Measurements from ENCODE around the gene APOC4. TPM values are rescaled to one million over a fixed set of nuclear protein-coding genes. Genes with fewer than 3 reads are reported as not detected.

APOC4 gene, protein sequence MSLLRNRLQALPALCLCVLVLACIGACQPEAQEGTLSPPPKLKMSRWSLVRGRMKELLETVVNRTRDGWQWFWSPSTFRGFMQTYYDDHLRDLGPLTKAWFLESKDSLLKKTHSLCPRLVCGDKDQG
- not detected in 2 replicates for total RNA-seq

DNA sequence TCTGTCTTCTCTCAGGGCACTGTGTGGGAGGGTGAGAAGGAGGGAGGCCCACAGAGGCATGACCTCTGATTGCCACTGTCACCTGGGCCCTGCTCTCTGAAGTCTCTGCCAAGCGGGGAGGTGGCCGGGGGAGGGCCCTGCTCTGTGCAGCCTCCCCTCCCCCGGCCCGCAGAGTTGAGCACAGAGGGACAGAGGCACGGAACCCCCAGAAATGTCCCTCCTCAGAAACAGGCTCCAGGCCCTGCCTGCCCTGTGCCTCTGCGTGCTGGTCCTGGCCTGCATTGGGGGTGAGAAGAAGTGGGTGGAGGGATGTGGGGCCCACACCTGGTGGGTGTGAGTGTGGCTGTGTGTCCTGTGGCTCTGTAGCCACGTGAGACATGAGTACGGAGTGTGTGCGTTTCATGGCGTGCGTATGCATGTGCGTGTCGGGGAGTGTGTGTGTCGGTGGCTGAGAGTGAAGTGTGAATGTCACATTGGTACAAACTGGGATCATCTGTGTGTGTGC lies at the start of gene APOC4:
APOC4 (plus strand) TSS at position 171 of the 505 bp plus-strand sequence; CDS start at position 212, 41 bp downstream.

DNA sequence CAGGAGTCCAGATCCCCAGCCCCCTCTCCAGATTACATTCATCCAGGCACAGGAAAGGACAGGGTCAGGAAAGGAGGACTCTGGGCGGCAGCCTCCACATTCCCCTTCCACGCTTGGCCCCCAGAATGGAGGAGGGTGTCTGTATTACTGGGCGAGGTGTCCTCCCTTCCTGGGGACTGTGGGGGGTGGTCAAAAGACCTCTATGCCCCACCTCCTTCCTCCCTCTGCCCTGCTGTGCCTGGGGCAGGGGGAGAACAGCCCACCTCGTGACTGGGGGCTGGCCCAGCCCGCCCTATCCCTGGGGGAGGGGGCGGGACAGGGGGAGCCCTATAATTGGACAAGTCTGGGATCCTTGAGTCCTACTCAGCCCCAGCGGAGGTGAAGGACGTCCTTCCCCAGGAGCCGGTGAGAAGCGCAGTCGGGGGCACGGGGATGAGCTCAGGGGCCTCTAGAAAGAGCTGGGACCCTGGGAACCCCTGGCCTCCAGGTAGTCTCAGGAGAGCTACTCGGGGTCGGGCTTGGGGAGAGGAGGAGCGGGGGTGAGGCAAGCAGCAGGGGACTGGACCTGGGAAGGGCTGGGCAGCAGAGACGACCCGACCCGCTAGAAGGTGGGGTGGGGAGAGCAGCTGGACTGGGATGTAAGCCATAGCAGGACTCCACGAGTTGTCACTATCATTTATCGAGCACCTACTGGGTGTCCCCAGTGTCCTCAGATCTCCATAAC lies 36.4 kb upstream of the APOC4 start, which contains the start of gene APOE:
APOE (plus strand) TSS at position 360 of the 724 bp plus-strand sequence. CDS start 829 bp downstream, outside the sequence.

DNA sequence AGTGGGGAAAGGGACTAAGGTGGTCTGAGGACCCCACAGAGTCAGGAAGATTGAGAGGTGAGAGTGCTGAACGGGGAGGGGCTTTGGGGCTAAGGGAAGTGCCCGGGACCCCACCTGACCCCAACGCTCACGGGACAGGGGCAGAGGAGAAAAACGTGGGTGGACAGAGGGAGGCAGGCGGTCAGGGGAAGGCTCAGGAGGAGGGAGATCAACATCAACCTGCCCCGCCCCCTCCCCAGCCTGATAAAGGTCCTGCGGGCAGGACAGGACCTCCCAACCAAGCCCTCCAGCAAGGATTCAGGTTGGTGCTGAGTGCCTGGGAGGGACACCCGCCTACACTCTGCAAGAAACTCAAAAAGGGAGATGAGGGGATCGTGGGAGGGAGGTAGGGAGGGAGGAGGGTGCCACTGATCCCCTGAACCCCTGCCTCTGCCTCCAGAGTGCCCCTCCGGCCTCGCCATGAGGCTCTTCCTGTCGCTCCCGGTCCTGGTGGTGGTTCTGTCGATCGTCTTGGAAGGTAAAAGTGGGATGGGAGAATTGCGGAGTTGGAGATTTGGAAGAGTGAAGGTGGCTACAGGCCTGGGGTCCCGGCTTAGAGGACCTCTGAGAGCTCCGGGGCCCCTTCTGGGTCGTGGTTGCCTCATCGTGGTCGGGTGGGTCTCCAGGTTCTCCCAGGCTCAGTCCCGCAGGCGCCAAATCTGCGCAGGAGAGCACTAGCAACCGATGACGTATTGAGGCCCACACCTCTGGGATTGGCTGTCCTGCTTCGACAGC lies 27.4 kb upstream of the APOC4 start, which contains the start of gene APOC1:
APOC1 (plus strand) TSS at position 176 of the 774 bp plus-strand sequence; CDS start at position 460, 284 bp downstream.

DNA sequence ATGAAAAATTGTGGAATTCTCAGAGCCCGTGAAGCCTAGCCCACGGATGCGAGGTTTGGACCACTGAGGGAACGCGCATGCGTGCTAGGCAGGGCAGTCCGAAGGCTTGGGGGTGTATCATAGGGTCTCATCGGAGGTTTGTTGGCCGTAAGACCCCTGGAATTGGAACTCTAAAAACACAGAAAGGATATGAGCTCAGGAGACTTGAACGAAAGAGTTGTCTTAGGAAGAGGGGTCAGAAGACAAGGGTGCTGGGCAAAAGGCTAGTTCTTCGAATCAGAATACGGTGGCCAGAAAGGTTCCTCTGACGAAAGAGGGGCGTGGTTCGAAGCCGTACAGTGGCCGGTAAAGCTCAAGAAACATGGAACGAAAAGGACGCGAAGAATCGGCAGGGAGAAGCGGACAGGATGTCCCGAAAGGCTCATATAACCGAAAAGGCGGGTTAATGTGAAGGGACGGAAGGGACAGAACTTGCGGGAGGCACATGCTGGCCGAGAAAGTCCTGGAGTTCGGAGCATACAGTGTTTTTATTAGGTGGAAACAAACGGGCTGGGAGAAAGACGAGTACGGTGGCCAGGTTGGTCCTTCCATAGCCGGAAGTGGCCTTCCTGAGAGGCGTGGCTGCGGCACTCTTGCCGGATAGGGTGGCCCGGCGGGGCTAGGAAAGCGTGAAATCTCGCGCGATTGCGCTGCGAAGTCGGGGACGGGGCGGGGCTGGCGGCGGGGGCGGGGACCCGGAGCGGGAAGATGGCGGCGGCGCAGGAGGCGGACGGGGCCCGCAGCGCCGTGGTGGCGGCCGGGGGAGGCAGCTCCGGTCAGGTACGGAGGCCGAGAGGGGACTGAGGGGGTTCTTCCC lies 12.8 kb downstream of the APOC4 start, which contains the start of gene CLPTM1:
CLPTM1 (plus strand) TSS at position 732 of the 856 bp plus-strand sequence; CDS start at position 748, 16 bp downstream.

Other genes starting within 250 kb of the APOC4 start
- gene CEACAM16, start 243.1 kb upstream of the APOC4 start, total RNA-seq: not detected in 2 replicates
- gene BCL3, start 193.5 kb upstream of the APOC4 start, total RNA-seq: 3.5 and 4.0 TPM in 2 replicates
- gene CBLC, start 164.3 kb upstream of the APOC4 start, total RNA-seq: not detected in 2 replicates
- 6.6 and 14.1 TPM in 2 replicates for gene BCAM, start 133.1 kb upstream of the APOC4 start, total RNA-seq
- gene NECTIN2, start 95.9 kb upstream of the APOC4 start, total RNA-seq: 68.9 and 75.4 TPM in 2 replicates
- 41.0 and 87.5 TPM in 2 replicates for gene TOMM40, start 51.0 kb upstream of the APOC4 start, total RNA-seq
- gene APOE, start 36.4 kb upstream of the APOC4 start, total RNA-seq: 1.4 and 9.6 TPM in 2 replicates
- gene APOC1, start 27.6 kb upstream of the APOC4 start, total RNA-seq: 1.4 TPM in 1 of 2 replicates, not detected in the other
- not detected in 2 replicates for gene APOC2, start 3.8 kb downstream of the APOC4 start, total RNA-seq
- gene CLPTM1, start 13.1 kb downstream of the APOC4 start, total RNA-seq: 26.7 and 33.1 TPM in 2 replicates
- gene RELB, start 59.2 kb downstream of the APOC4 start, total RNA-seq: 7.6 and 10.2 TPM in 2 replicates
- 17.0 and 31.2 TPM in 2 replicates for gene CLASRP, start 96.8 kb downstream of the APOC4 start, total RNA-seq
- gene ZNF296, start 134.2 kb downstream of the APOC4 start, total RNA-seq: 0.22 TPM in 1 of 2 replicates, not detected in the other
- 16.2 and 25.8 TPM in 2 replicates for gene GEMIN7, start 137.0 kb downstream of the APOC4 start, total RNA-seq
- gene PPP1R37, start 150.9 kb downstream of the APOC4 start, total RNA-seq: 44.5 and 50.0 TPM in 2 replicates
- 0.12 and 0.44 TPM in 2 replicates for gene NKPD1, start 218.7 kb downstream of the APOC4 start, total RNA-seq
- gene TRAPPC6A, start 236.0 kb downstream of the APOC4 start, total RNA-seq: 2.0 and 11.1 TPM in 2 replicates
- 3.9 and 7.5 TPM in 2 replicates for gene BLOC1S3, start 236.5 kb downstream of the APOC4 start, total RNA-seq